ENCODE measurements around the gene SERPINA3.

- no peak for TF ChIP-seq CTCF (conservative IDR thresholded peaks at IDR 0.05 in 1 of 2, IDR thresholded peaks at IDR 0.05 in 1 of 2; ENCODE audit: low read depth in 1 of 2, low read length in 2 of 2)
- no peak for TF ChIP-seq EZH2 (IDR thresholded peaks at IDR 0.05; ENCODE audit: low read length, missing control alignments)
Measured at GRCh38 chr14:94597788-94598187, 14.4 kb upstream of the SERPINA3 start.
